AG20443 (cell line): ENCODE measurements around the gene TBX3.

Experiments used
- DNase-seq: peaks from one replicate; pipeline ENCODE4 v3.0.0; 2012; ENCODE audit warnings: low spot score, mixed read lengths

TBX3 gene

DNA sequence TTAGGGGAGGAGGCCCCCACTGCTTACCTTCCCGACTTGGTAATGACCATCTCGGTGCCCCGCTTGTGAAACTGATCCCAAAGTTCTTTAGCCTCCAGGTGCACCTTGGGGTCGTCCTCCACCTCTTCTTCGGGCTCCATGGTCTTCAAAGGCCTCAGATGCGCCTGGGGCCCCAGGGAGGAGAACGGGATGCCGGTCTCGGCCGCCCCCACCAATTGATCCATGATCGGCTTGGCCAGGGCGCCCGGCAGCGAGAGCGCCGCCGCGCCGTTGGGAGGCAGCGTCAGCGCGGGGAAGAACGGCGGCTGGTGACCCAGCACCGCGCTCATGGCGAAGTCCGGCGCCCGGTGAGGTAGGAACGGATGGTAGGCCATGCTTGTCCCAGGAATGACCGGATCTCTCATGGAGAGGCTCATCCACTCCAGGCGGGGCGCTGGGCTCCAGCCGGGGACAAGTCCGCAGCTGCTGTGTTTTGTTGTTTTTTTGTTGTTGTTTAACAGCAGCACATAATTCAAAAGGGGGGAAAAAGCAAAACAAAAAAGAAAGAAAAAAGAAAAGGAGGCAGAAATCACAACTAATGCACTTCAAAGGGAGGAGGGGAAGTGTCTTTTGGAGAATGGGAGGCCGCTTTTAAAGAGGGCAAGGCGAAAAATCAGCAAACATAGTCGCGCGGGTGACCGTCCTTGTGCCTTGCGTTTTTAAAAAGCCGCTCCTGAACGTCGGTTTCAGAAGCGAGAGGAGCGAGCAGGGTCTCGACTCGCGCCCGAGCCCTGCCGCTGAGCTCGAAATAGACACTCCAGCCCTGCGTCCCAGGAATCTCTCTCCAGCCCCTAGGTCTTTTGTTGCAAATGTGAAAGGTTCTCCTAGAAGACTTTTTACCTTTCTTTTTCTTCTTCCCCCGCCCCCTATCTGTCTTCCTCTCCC lies 928 bp downstream of the TBX3 start:
- DNase-seq, result peak; percentile 35

DNA sequence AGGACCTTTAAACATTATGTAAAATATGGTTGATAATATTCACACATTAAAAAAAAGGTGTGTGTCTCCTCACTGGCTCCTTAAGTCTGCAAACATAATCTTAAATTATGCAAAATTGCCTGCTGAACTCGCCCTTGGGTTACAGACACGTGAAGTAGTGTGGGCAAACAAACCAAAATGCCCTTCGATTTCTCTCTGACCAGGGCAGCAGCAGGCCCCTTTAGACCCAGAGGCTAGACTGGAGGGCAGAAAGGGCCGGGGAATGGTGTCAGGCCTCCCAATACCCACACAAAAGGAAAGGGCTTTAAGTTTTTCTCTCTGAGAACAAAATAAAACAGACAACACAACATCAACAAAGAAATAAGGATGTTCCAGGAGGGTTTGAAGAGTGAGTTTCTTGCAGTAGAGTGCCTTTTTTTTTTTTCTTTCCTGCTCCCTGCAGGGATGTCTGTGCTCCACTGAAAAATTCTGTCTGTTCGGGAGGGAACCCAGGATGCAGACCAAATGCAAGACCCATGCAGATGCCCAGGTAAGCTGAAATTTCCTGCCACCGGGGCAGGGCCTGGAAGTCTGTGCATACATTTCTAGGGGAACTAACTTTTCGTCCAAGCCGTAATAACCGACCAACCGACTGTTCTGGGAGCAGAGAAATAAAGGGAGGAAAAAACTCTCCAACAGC lies 1.7 kb downstream of the TBX3 start:
- DNase-seq, result no peak

DNA sequence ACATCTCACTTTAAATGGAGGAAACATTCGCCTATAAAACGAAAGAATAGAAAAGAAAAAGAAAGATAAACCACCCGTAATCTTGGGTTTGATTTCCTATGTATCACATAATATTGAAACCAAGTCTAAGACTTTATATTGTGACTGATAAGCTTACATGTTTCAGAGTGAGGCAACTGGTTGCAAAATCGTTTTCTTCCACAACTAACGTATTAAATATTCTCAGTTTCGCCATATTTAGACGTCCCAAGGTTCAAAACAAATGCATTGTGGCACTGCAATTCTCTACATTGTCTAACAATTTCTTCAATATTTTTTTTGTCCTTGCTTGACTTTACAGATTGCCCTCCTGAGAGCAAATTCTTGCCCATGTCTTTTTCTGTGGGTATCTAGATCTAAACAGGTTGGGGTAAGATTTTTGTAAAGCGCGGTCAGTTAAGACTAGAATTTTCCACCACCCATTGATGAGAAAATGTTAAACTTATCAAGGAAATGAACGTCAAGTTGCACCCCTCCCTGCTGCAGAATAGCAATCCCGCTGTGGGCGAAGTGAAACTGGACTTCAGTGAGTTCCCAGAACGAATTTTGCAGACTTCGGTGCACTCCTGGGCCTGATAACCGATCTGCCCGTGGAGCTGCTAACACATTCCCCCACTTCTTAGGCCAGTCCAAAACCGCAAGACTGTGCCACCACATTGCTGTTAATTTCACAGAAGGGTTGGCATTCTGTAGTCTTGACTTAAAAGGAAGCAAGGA lies 2.7 kb downstream of the TBX3 start:
- peak; percentile 28 for DNase-seq

DNA sequence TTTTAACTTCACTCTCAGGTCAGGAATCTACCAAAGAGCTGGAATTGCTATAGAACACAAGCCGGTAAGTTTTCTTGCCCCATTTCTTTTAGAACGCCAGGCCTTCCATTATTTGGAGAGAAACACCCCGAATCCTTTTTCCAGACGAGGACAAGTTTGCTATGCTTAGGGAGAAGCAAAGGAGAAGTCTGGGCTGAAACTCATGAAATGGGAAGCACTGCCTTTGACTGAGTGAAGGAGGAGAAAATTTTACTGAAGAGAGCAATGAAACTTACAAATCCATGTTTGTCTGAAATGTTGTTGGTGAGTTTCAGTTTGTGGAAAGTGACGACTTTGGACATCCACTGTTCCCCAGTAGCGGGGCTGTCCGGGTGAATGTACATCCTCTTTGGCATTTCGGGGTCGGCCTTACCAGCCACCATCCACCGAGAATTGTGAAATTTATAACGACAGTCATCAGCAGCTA lies 3.3 kb downstream of the TBX3 start:
- DNase-seq, result no peak

DNA sequence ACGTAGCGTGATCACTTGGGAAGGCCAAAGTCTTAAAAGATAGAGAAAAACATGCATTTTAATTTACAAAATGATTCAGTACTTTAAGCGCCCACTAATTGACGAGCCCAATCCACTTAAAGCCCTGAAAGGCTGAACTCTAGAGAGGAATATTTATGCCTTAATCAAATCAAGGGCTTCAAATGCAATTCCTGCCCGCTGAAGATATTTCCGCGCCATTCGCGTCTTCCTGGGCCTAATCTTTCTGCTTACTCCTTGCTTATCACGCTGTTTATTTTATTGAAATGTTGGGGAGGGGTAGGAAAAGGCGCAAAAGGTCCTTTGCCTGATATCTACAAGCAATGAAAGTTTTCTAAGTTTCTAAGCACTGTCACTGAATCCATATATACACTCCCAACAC lies 4.0 kb downstream of the TBX3 start:
- DNase-seq, result no peak

DNA sequence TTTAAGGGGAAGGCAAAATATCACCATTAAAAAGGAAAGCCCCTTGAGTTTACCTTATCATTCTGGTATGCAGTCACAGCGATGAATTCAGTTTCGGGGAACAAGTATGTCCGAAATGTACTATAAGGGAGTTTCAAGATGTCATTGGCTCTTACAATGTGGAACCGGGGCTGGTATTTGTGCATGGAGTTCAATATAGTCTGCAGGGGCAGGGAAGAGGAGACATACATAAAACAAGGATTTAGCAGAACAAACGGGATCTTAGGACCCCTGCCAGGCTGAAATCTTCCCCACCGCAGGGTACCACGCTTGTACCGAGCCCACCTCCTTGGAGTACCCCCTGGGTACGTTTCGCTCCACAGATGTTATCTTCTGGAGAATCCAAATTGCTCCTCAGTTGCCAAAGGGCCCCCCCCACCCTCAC lies 4.5 kb downstream of the TBX3 start:
- DNase-seq, result no peak

DNA sequence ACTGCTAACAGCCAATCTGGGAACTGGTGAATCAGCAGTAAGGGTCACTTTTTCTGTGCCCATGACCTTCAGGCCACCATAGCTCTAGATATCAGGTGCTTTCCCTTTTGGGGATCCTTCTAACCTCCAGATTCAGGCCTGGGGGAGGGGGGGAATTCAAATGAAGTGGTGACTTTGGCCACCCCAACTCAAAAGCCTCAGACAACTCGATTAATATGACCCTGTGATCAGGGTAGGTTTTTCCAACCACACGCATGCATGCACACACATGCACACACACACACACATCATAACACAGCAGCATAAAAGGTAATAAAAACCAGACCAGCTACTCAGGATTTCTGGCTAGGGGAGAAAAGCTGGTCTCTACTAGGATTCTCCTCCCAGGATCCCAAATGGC lies 5.3 kb downstream of the TBX3 start:
- no peak for DNase-seq

DNA sequence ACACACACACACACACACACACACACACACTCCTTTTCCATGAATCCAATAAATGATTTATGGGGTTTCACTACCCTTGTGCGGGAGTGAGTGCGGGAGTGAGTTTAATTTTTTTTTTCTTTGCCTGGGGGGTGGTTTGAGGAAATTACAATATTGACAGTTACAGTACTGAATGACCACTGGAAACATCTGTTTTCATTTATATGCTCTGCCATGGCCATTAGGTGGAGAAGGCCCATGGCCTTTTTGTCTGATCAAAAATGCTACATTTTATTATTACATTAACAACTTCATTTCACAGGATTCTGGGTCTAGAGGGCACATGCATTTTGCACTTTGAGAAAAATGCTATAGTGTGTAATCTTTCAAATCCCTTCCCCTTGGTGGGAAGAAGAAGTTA lies 5.9 kb downstream of the TBX3 start:
- DNase-seq, result no peak

DNA sequence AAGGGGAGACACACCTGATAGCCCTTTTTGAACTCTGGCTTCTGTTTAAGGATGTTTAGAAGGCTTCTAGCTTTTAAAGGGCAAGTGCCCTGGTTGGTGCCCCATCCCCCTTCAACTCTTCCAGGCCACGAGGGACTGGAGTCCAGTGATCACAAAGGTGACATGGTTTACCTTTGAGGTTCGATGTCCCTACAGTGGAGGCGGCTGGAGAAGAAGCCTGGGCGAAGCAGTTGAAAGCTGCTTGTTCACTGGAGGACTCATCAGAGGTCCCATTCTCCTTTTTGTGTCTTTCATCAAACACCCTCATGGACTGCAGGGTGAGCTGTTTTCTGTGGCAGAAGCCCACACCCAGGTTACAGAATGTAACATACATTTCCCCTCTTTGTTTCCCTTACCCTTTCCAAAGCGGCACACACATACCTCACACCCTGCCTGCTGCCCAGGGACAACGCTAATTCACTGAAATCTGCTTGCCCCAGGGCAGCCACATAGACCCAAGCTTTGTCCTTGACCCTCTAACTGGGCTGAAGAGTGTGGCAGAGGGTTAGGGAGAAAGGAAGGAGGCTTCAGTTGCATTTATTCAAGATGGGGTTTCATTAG lies 7.7 kb downstream of the TBX3 start:
- no peak for DNase-seq

DNA sequence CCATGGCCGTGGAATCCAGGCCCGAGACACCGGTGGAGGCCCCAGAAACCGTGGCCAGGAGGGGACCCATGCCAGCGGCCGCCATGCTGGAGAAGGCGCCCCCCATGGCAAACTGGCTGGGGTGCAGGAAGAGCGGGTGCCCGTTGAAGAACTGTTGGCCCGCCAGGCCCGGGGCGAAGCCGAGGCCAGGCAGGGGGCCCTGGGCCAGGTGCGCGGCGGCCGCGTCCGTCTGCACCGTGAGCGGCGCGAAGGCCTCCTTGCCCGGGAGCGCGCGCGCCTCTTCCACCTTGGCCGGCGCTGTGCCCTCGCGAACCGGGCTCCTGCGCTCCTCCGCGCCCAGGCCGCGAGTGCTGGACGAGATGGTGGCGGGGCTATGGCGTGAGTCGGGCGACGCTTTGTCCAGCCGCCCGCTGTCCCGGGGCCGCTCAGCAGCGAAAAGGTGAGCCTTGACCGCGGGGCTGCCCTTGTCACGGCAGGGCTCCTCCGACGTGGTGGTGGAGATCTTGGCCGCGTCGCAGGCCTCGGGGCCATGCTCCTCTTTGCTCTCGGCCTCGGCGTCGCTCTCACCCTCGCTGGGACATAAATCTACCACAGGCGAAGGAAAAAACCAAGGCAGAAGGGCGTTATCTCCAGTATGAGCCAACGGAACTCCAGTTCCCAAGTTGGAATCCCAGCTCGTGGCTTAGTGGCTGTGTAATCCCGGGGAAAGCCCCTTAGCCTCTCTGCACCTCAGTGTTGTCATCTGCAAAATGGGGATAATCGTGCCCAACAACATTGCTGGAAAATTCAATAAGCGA lies 9.5 kb downstream of the TBX3 start:
- DNase-seq, result no peak

DNA sequence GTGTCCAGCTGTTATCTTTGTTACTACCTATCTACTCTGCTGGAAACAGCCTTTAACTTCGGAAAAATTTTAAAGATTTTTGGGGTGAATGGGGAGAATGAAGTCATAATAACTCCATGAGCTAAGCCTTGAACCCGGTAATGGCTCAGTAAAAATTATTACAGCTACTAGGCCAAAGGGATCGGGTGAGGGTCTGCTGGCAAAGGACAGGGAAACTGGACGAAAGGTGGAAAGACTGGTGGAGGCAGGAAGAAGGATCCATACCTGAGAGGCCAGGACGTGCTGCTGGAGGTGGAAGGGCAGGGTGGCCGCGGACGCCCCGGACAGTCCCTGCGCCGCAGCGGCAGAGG lies 10.1 kb downstream of the TBX3 start:
- no peak for DNase-seq

DNA sequence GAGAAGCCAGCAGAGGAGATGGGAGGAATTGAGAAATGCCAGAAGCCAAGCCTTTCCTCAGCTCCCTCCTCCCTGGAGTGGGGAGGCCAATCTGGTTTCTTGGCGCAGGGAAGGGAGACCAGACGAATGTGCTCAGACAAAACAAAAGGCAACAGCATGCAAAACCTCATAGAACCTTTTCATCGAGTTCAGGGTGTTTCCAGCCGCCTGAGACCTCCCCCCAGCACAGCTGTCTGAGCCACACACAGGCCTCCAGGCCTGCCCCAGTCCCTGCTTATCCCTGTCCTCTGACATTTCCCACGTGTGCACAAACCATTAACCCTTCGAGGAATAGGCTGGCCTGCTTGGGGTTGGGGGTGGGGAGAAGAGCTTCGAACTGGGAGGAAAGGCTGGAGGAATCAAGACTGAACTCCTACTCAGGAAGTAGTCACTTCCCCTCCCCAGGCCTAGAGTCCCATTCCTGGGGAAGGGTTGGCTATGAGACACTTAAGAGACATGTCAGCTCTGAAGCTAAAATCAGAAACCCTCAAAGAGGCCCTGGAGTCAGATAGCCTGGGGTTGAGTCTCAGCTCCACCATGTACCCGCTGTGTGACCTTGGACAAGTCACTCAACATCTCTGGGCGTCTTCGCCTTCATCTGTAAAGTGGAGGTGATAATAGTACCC lies 10.7 kb downstream of the TBX3 start:
- peak; percentile 72 for DNase-seq

DNA sequence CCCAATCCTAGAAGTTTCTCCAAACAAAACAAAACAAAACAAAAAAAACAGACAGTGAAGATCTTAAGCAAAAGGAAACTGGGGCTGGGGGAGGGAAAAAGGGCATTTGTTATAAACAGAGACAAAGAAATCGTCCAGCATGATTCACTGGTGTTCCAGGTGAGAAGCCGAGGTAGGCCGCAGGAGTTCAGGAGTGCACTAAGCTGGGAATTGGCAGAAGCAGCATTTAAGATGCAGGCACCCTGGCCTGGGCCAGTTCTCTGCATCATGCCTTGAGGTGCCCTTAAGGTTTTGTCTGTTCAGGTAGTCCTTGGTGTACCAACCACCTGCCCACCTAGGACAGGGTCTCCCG lies 11.2 kb downstream of the TBX3 start:
- no peak for DNase-seq

DNA sequence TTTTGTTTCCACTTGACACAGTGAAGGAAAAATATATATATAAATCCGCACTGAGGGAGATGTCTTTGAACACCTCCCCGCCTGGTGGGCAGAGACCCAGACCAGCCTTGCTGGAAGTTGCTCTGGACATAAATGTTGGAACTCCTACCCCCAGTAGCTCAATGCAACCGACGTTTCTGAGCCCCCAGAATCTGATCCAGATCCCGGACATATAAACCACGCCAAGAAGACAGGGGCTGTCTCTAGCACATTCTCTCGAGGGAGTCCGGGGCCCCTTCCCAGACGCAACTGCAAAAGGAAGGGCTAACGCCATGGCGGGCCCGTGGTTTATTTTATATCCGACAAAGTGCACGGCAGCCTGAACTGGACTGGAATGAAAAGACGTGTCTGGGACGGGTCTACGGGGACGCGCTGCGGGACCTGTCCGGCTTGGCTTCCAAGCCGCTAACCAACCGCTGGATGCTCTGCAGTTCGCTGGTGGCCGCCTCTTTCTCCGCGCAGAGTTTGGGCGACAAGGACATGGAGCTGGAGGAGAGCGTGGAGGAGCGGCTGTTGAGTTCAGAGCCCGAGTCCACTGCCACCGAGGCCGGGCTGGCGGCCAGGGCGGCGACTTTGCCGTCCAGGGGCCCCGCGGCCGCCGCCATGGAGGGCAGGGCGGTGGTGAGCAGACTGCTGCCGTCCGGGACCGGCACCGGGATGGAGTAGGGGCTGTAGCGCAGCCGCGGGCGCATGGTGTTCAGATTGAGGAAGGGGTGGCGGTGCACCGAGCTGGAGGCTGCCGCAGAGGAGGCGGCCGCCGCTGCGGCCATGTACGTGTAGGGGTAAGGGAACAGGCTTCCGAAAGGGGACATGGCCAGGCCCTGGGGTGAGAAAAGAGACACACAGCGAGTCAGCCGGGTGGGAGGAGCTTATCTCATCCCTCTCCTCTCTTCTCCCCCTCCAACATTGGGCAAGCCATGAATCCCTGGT lies 12.2 kb downstream of the TBX3 start:
- peak; percentile 64 for DNase-seq

DNA sequence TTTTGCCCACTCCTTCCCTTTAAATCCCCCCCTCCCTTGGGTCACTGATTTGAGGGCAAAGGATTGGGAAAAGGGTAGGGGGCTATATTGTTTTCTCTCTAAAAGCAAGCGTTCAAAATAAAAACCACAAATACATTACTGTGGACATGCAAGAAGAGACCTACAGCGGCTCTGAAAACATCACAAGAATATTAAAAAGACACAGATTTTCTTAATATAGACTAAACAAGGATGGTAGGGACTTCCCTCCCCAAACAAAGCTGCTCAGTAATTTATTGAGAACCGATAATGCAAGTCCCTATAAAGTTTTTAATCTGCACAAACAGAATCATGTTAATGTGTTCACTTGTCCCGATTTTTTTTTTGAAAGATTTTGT lies 12.9 kb downstream of the TBX3 start:
- no peak for DNase-seq

DNA sequence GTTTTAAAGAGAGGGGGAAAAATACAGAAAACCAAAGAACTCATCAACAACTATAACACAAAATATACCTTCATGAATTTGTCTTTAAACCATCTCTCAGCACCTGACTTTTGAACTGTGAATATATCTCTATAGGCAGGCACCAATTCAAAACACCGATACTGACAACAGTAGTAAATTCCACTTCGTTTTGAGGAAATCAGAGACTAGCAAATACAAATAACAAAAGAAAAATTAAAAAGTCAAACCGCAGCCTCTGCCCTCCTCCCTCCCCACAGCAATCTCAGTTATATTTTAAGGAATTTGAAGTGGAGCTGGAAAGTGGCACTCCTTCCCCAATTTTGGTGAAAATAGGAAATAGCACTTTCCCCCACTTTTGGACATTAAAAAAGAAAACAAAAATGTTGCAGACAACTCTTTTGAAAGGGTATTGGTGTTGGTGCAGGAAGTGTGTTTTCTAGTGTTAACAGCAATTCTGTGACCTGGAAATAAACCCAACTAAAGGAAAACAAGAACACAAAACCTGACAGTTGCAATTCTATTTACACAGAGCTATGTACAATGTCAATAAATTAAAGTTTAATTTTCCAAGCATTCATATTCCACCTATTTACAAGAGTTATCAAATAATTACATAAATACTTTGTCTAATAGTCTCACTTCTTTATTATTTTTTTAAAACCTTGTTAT lies 13.5 kb downstream of the TBX3 start:
- DNase-seq, result no peak

DNA sequence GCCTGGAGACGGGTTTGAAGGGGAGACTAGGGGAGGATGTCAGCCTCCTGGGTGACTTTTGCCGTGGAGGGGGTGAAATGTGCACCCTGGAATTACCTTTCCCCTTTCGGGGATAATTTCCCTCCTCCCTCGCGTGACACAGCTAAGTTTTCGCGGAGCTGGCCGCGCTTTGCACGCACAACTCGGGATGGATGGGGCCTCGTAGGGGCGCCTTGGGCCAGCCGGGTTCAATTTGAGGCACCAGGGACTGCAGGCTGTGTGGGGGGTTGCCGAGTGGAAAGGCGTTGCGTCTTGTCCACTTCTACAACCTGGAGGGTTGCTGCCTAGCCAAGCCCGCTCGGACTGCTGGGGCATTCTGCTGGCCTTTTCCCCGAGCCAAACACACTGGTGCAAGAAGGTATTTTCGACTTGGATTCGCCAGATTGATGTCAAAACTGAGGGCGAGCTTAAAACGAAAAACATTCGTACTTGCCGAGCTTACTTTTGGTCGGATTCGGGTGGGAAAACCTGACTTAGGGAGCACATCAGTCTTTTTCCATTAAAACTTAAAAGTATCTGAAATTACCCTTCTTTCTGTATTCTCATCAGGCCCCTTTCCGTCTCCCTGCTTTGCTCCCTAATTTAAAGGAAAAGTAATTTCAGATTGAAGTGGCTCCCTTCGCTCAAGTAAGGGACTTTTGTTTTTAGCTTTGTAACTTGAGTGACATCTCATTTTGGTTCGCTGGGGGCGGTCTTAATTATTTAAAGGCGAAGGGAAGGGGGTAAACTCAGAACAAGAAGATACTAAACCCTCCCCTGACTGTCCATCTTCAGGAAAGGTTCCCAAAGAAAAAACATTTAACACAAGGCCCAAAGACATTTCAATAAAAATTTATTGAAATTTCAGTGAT lies 14.3 kb downstream of the TBX3 start:
- peak; percentile 64 for DNase-seq

DNA sequence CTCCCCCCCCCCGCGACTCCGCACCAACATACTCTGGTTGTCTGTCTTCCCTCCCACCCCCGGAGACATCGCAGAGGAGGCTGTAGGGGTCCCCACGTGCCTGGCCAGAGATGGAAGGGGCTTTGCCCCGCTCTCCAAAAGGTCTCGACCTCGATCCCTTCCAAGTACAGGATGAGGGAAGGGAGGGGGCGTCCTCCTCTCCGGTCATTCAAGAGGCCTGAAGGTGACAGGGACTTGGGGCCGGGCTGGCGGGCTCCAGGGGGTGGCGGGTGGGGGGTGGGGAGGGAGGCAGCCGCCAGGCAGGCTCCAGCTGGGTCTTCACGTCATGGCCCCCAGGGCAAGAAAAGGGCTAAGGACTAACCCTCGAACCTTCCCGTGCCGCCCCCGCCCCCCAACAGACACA lies 15.1 kb downstream of the TBX3 start:
- DNase-seq, result no peak
